Adrenal gland (tissue), 5 donors: ENCODE measurements around the gene FIGLA.

Source experiments
- CTCF ChIP-seq, 6 experiments: fragments of 450-650 bp in 4 of 6; fragments of 200-600 bp in 2 of 6; sonication (generic) in 1 of 6; IDR thresholded peaks; 1 replicate in 5 of 6; 2 replicates in 1 of 6; pipeline versions ENCODE4 v1.5.1 to v1.8.0; 2016 to 2021; ENCODE audit warnings: antibody characterized with exemption in 6 of 6, mild to moderate bottlenecking in 2 of 6, moderate library complexity in 1 of 6
- POLR2A ChIP-seq, 2 donors: fragments of 450-650 bp; IDR thresholded peaks; one replicate each; pipeline ENCODE4 v1.6.1; 2017; ENCODE audit warnings: antibody characterized with exemption in 2 of 2, mild to moderate bottlenecking in 2 of 2, moderate library complexity in 1 of 2
- donor health status: DM: no; HTN: no; CAD: no.

- TF ChIP-seq CTCF (IDR thresholded peaks at IDR 0.05) (no peak), POLR2A (IDR thresholded peaks at IDR 0.05) (no peak)
These were observed 38.7 kb upstream of the FIGLA start for GRCh38 chr2:70828914-70829824.
